ENCODE data around the gene TLR7.

DNA sequence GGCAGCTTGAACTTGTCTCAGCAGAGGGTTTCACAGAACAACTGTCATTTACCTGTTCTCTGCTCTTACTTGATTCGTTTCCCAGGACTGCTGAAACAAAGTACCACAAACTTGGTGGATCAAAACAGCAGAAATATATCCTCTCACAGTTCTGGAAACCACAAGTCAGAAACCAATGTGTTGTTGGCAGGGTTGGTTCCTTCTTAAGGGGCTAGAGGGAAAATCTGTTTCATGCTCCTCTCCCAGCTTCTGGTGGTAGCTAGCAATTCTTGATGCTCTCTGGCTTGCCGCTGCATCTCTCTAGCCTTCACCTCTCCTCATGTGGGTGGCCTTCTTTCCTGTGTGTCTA lies 44.2 kb downstream of the TLR7 start:
- TF ChIP-seq, protein P1, sequence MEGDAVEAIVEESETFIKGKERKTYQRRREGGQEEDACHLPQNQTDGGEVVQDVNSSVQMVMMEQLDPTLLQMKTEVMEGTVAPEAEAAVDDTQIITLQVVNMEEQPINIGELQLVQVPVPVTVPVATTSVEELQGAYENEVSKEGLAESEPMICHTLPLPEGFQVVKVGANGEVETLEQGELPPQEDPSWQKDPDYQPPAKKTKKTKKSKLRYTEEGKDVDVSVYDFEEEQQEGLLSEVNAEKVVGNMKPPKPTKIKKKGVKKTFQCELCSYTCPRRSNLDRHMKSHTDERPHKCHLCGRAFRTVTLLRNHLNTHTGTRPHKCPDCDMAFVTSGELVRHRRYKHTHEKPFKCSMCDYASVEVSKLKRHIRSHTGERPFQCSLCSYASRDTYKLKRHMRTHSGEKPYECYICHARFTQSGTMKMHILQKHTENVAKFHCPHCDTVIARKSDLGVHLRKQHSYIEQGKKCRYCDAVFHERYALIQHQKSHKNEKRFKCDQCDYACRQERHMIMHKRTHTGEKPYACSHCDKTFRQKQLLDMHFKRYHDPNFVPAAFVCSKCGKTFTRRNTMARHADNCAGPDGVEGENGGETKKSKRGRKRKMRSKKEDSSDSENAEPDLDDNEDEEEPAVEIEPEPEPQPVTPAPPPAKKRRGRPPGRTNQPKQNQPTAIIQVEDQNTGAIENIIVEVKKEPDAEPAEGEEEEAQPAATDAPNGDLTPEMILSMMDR (IDR thresholded peaks at IDR 0.05 in 8 of 11, conservative IDR thresholded peaks at IDR 0.05 in 3 of 11) = no peak
- no peak for TF ChIP-seq POLR2AphosphoS5 (IDR thresholded peaks at IDR 0.05)
